ENCODE data around the gene NCEH1.
"Not testable (repeated sequence)": the region's sequence is repeated elsewhere in the genome, so short reads cannot be mapped to it uniquely, and the experiment has no call there.

The NCEH1 gene

GRCh38 chr3:172710664-172711453, at the start of gene NCEH1:
Gene NCEH1 (minus strand): TSS chr3:172711067. CDS start chr3:172710984, 83 bp downstream.
- peak; percentile 36 for DNase-seq

GRCh38 chr3:172760416-172760815, 49.5 kb upstream of the NCEH1 start:
- DNase-seq: not testable (repeated sequence)

DNA sequence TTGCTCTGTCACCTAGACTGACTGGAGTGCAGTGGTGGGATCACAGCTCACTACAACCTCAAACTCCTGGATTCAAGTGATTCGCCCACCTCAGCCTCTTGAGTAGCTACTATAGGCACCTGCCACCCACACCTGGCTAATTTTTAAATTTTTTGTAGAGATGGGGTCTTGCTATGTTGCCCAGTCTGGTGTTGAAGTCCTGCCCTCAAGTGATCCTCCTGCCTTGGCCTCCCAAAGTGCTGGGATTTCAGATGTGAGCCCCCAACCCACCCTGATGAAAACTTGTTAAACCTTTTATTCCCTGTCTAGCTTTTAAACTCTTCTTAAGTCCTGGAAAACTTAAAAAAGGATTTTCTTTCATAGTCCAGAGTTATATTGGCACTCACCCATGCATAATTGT, 42.3 kb upstream of the NCEH1 start:
- no peak for DNase-seq

DNA sequence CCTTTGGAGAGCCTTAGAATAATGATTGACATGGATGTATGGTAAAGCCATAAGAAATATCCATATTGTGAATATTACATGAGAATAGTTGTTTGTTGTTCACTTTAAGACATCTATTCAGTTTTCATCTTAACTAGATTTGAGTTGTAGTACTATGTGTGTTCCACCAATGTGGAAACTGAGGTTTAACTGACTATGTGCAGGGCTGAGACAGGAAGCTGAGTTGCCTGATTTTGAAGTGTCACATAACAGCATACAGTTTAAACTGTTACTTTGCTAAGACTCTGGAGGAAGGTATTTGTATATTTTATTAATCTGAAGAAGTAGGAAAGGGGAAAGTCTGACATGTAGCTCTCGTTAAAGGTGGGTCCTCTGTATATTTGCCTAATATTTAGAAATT, 41.8 kb upstream of the NCEH1 start:
- no peak for DNase-seq

GRCh38 chr3:172751175-172751704, 40.4 kb upstream of the NCEH1 start:
- no peak for DNase-seq

DNA sequence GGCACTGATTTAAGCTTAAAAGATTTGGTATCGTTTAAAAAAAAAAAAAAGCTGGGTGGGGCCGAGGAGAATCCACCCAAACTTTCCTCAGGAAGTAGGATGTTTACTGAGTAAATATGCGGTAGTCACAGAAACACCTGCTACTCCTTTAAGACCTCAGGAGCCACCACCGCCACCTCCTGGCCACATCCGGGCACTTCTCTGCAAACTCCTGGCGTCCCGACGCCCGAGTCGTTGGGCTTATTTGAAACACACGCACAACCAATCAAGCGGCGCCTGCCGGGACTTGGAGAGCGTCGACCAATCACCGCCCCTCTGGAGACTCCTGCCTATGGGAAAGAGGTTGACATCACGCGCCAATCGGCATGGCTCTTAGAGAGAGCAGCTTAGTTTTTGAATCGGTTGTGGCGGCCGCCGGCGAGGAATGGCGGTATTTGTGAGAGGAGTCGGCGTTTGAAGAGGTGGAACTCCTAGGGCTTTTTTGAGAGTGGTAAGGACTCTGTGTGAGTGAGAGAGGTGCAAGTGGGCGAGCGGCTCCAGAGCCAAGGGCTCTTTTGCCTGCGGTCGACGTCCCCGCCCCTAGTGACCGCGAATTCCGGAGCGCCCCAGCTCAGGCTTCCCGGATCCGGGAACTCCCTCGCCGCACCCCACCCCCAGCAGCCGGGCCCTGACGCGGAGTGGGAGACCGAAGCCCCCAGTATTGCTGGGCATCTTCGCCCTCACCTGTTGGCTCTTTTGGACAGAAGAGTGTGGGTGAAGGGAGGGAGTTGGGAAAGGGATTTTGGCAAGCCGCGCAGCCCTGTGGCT, 39.7 kb upstream of the NCEH1 start, which contains the start of gene ECT2:
Gene ECT2 (plus strand): TSS at position 359 of the 807 bp plus-strand sequence. CDS start 3,805 bp downstream, outside the sequence.
- peak; percentile 92 for DNase-seq

- DNase-seq: no peak
Observed at GRCh38 chr3:172750069-172750367, 39.2 kb upstream of the NCEH1 start.

DNA sequence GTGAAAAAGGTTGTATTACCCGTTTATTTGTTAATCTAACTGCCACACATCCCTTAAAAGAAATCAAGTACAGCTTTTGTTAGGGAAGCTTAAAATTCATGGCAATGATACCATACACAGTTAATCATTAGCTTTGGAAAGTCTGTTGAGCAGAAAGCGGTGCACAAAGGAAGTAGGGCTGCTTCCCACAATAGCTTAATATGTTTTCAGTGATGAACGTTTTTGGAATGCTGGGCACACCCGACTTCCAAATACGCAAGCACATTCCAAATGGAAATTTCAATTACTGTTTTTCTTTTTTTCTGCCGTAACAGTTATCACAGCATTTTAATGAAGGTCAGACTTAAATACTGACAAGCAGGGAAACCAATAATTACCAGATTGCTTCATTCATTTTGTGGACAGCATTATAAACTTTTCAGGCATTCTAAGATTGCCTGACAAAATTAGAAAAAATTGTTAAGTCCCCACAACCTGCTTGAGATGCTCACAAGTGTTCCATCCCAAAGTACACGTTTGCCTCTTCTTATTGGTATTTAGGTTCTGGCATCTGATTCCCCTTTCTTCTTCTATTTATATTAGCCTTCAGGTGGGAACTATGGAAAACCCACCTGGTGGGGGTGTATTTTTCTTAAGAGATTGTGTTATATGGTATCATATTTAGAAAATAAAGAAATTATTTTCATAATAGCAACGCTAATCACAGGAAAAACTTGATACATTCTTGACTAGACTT, 38.5 kb upstream of the NCEH1 start:
- no peak for DNase-seq

- no peak for DNase-seq
Observed at GRCh38 chr3:172746475-172746874, 35.6 kb upstream of the NCEH1 start.

- no peak for DNase-seq
Observed at GRCh38 chr3:172739462-172739861, 28.6 kb upstream of the NCEH1 start.

GRCh38 chr3:172735014-172735413, 24.1 kb upstream of the NCEH1 start:
- DNase-seq: no peak

DNA sequence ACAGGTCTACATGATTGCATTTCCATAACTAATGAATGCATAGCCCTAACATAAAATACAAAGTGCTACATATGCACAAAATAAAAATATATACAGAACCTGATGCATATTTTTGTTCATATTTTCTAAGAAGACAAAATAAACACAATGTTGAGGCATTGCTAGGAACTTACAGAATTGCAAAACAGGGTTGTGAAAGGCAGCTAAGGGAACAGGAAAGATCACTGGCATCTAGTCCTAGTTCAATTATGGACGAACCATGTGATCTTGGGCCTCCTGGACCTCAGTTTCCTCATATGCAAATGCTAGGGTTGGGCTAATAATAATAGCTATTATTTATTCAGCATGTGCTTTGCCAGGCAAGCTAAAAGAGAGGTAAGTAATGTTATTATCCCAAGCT, 15.5 kb upstream of the NCEH1 start:
- DNase-seq: no peak

GRCh38 chr3:172722536-172723040, 11.7 kb upstream of the NCEH1 start:
- DNase-seq: not testable (repeated sequence)

GRCh38 chr3:172717493-172718088, 6.7 kb upstream of the NCEH1 start:
- DNase-seq: peak; percentile 5

- no peak for DNase-seq
Observed at GRCh38 chr3:172716476-172716875, 5.6 kb upstream of the NCEH1 start.

GRCh38 chr3:172713316-172713715, 2.4 kb upstream of the NCEH1 start:
- no peak for DNase-seq

- DNase-seq: no peak
Observed at GRCh38 chr3:172711454-172711795, 558 bp upstream of the NCEH1 start.

DNA sequence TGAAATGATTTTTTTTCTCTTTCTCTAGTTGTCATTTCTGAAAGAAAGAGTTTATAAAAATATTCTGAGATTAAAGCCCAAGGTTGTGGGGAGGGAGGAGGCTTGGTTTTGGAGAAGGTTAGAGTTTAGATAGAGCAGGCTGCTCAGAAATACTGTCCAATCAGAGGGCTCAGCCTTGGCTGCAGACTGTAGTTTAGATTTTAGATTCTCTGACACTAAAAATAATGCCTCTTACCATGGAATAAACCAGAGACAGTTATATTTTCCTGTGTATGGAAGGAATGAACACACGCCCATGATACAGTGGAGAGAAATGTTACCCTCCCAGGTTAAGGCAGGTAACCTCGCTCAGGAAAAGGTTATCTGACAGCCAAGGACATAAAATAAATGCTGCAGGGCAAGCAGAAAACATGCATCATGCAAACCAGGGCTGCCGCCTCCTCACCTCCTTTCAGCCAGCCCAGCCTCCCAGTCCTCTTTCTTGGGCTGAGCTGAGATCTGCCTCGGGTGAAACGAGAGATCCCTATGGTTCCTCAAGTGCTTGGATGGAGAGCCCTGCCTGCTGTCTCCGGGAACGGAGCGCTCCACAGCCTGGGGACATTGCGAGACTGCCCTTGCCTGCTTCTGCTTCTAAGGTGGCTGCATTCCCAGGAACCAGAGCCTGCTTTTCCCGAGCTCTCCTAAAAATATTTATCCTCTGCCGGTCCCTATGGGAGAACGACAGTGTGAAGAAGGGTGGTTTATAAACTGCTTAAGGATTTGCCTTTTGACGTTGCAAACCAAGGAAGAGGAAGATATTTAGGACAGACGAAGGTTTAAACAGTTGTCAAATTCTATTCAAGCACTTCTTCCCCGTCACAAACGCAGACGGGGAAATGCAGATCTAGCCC, 848 bp downstream of the NCEH1 start:
- no peak for DNase-seq

- DNase-seq: no peak
Observed at GRCh38 chr3:172708921-172709773, 1.7 kb downstream of the NCEH1 start.

GRCh38 chr3:172707967-172708366, 2.9 kb downstream of the NCEH1 start:
- DNase-seq: no peak

DNA sequence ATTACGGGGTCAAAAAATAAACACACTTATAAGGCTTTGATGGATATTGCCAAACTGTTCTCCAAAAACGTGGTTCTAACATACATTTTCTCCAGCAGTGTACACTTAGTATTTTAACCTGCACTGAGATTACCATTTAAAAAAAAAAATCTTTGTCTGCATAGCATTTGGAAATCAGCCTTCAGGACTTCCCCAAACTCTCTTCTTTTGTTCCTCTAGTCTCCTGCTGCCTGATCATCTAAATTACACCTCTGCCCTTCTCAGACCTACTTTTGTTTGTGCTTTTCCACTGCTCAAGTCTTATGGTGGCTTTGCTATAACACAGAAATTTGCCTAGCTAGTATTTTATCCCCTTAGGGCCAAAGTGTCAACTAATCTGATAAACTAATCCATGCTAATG, 3.8 kb downstream of the NCEH1 start:
- no peak for DNase-seq
